Ammon's horn (tissue), 1 donor: Measurements from ENCODE around the gene MN1.
A peak's percentile ranks its signal among the peaks of the same experiment; 100 is the strongest.

Experiments
- DNase-seq: peaks from one replicate; pipeline ENCODE4 v3.0.0-alpha.2; 2016; ENCODE audit warnings: low spot score

The MN1 gene

DNA sequence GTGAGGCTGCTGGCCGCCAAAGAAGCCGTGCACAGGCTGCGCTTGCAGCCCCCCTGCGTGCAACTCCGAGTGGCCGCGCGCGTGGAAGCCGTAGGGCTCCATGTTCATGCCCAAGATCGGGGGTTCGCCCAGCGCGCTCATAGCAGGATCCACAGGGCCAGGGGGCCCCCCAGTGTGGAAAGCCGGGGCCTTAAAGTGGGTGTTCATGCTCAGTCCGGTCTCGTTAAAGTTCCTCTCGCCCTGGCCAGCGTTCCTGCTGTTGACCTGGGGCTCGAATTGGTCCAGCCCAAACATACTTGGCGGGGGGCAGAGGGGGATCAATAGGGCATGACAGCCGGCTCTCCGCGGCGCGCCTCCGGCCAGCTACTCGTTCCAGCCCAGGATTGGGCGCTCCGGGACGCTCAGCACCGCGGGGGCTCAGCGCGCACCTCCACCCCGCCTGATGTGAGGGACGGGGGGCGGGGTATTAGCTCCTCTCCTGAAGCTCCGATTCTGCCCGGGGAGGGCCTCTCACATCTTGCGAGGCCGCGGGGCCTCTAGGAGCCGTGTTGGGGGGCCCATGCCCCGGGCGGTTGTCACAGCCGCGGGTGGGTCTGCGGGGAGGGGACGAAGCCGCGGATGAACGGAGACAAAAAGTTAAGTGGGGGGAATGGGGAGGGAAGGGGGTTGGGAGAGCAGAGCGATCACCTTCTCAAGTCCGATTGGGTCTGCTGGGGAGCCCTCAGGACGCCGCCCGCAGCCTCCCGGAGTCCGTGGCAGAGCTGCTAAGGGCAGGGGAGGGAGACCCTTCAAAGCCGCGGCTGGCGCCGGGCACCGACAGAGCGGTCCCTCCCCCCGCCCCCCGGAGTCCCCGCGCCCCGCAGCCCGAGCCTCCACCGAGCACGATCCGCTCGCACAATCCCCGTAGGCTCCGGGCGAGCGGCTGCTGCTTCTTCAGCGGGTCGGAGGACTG, 1.0 kb downstream of the MN1 start:
- no peak for DNase-seq

- DNase-seq = no peak
Measured at GRCh38 chr22:27799827-27800249, 1.7 kb downstream of the MN1 start.

- no peak for DNase-seq
Measured at GRCh38 chr22:27799015-27799826, 2.3 kb downstream of the MN1 start.

- no peak for DNase-seq
Measured at GRCh38 chr22:27798511-27799014, 3.0 kb downstream of the MN1 start.

DNA sequence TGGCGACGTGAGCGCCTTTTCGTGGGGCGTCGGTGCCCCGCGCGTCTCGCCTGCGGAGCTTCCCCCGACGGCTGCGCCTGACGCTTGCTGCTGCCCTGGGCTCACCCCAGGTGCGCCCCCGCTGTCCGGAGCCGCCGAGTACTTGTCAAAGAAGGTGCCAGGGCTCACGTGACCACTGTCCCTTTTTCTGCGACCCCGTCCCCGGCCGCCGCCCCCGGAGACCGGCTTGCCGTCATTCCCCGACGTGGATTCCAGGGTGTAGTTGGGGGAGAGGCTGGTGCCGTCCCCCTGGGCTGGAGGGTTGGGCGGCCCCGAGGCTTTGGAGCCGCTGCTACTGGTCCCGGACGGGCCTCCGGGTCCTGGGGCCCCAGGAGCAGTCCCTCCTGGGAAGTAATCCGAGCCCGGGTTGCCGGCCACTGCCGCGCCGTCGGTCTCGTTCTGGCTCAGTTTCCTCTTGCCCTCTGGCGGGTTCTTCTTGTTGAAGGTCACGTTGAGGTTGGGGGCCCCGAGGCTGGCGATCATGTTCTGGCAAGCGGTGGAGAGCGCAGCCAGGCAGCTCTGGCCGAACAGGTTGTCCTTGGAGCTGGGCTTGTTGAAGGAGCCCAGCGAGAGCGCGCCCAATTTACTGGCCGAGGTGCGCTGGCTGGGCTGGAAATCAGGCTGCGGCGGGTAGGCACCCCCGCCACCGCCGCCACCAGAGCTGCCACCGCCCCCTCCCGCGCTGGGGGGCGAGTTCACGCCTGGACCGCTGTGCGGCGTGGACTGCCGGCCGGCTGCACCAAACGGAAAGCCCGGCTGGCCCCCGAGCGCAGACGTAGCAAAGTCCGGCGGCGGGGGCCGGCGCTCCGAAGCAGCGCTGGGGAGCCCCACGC, 3.8 kb downstream of the MN1 start:
- DNase-seq = no peak

- no peak for DNase-seq
Measured at GRCh38 chr22:27796829-27797519, 4.6 kb downstream of the MN1 start.

- no peak for DNase-seq
Measured at GRCh38 chr22:27795696-27796517, 5.6 kb downstream of the MN1 start.

- peak; percentile 66 for DNase-seq
Measured at GRCh38 chr22:27795053-27795452, 6.5 kb downstream of the MN1 start.

GRCh38 chr22:27794226-27794625, 7.3 kb downstream of the MN1 start:
- no peak for DNase-seq

- no peak for DNase-seq
Measured at GRCh38 chr22:27793576-27793975, 8.0 kb downstream of the MN1 start.

- DNase-seq = no peak
Measured at GRCh38 chr22:27792452-27793161, 8.9 kb downstream of the MN1 start.

DNA sequence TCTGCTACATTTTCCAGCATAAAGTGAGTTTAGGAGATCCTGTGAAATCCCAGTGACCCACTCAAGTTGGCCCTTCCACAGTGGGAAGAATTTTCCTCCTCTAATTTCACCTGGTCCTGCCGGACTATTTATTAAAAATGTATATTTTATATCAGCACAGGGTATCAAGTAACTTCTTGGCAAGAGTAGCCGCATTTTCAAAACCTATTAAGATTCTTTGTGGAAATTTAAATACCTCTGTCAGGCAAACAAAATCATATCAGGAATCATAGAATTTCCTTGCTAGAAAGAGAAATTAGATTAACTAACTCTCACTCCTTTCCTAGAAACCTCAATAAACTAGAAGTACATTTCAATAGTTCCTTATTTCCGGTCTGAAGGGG, 9.7 kb downstream of the MN1 start:
- DNase-seq = no peak

DNA sequence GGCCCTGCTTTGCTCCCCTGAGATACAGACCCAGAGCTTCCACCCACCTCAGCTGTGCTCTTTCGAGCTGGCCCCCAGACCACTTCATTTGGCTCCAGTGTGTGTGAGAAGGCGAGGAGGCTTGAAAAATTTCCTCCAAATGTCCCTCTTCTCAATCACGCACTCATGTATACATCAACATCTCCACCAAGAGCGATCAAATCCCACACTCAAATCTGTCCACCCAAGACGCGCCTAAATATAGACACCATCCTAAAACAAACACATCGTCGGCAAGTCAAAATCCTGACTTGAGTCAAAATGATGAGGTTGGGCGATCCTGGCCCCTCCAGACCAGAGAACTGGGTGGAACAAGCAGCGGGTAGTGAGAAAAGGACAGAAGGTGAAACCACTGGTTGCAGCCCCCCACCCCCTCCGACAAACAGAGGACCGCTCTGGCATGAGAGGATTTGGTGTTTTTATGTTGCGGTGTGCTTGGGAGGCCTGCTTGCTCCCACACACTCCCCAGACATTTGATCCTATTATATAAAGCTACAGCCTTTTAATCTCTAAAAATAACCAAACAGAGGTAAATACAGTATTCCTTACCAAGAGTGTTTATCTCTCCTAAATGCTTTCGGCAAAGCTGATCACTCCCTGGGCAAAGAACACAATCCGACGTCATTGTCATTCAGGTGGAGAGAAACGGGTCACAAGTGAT, 10.2 kb downstream of the MN1 start:
- DNase-seq = no peak

GRCh38 chr22:27790376-27791158, 11.0 kb downstream of the MN1 start:
- DNase-seq = no peak

DNA sequence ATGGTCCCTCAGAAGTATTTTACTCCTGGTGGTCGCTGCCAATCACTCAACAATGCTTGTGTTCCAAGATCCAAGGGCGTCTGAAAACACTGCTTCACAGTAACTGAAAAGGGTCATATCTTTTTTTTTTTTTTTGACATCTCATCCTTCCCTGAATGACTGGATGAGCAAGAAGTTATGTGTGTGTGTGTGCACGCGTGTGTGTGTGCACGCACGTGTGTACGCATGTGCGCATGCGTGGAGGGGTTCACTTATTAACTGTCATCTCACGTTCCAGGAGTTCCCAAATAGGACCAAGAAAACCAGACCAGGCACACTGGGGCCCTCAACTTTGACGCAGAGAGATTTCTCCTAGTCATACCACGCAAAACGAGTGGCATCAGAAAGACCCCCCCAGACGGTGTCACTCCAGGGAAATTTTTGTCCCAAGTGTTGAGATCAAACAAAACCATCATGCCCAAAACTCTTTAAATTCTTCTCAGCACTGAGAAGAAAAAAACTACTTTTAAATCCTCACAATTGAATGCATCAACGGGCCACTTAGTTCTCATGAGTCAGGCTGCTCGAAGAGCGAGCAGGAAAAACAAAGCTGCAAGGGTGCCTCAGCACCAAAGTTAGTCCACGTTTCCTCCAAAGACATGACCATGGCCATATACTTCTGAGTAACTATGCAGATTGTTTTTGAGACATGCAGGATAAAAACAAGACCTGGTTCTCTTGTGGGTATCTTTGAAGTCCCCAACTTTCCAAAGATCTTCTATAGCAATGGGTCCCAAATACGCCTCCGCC, 12.9 kb downstream of the MN1 start:
- no peak for DNase-seq

DNA sequence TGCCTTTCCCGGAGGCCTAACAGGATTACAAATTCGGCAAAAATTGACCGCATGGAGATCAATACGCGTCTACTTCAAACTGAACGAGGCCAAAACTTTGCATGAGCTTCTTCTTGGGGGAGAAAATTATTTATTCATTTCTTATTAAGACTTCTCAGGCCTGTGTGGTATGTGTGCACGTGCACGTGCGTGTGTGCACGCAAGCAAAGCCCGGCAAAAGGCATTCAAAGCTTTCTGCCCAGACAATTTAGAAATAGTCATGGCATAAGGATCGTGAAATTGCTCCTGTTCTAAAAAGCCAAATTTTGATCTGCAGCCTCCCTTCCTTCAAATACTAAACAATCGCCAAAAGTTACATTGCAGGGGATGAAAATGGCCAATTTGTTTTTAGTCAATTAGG, 14.6 kb downstream of the MN1 start:
- DNase-seq = no peak

GRCh38 chr22:27786291-27786932, 15.1 kb downstream of the MN1 start:
- DNase-seq = no peak
